Body of pancreas (tissue), 4 donors: ENCODE measurements around the gene GMPR. TPM values are rescaled to one million over a fixed set of nuclear protein-coding genes. Genes with fewer than 3 reads are reported as not detected.

Source experiments
- ATAC-seq: fragments of 150-250 bp; one replicate; pipeline ENCODE4 v1.9.1; 2016
- DNase-seq, 4 donors: peaks; one replicate each; pipeline ENCODE4 v3.0.0-alpha.2; 2019
- H3K27ac ChIP-seq, 4 donors: fragments of 200-600 bp; sonication (generic); 1 replicate in 3 of 4; 2 replicates in 1 of 4; pipeline versions ENCODE4 v1.5.1 to v1.6.1; 2016 to 2019; ENCODE audit warnings: mild to moderate bottlenecking in 1 of 4, mixed read lengths in 1 of 4, moderate library complexity in 1 of 4
- H3K27me3 ChIP-seq, 2 donors: fragments of 200-600 bp; sonication (generic); one replicate each; pipeline ENCODE4 v1.6.0; 2016; ENCODE audit warnings: mild to moderate bottlenecking in 1 of 2
- H3K36me3 ChIP-seq, 2 donors: fragments of 200-600 bp; sonication (generic); replicated peaks in 1 of 2; 2 replicates each; pipeline ENCODE4 v1.5.1; 2016; ENCODE audit warnings: low read depth in 2 of 2; ENCODE audit not compliant: insufficient read depth in 1 of 2
- H3K4me1 ChIP-seq: fragments of 200-600 bp; sonication (generic); one replicate; pipeline ENCODE4 v1.6.0; 2016
- H3K4me3 ChIP-seq, 2 donors: fragments of 200-600 bp; sonication (generic); 1 replicate in 1 of 2; 2 replicates in 1 of 2; pipeline ENCODE4 v1.5.1; 2016 to 2019
- H3K9me3 ChIP-seq, 3 donors: fragments of 200-600 bp; sonication (generic); 1 replicate in 2 of 3; 2 replicates in 1 of 3; pipeline ENCODE4 v1.5.1; 2016
- POLR2A ChIP-seq, 3 donors: fragments of 450-650 bp; IDR thresholded peaks; one replicate each; pipeline ENCODE4 v1.6.1; 2016; ENCODE audit warnings: antibody characterized with exemption in 3 of 3, mild to moderate bottlenecking in 2 of 3
- WGBS, 2 donors: methylation state at CpG; one replicate each; pipeline ENCODE4 v1.1.5; 2017; 5-methylcytosine and 5-hydroxymethylcytosine counted together
- intact Hi-C: fragments of 100-400 bp; cut with DNase I; formaldehyde crosslinking; loops from one replicate; pipeline ENCODE4 v1.15.1; 2023
- total RNA-seq, 2 donors: library from RNA; depleted of rRNA; stranded (reverse); fragments of >200 nt; gene quantifications; one replicate each; pipeline ENCODE4 v1.1.0, GENCODE V29; 2016
- TF ChIP-seq, protein P1 (sequence below), 7 experiments: fragments of 450-650 bp in 4 of 7; fragments of 200-600 bp in 3 of 7; sonication (generic) in 3 of 7; IDR thresholded peaks; one replicate each; pipeline ENCODE4 v1.5.1; 2016 to 2019; ENCODE audit warnings: antibody characterized with exemption in 7 of 7

Gene GMPR
- total RNA-seq, 2 donors from 2014 or later = 7.9 to 14.0 TPM

- WGBS, 2 donors = 1 to 4% methylated on average over 7 of the region's 7 CpGs
- intact Hi-C loops = loop anchor here (10.0 kb wide), 1 partner anchor 173 kb away; no protein-coding TSS in a partner anchor
- H3K9me3 ChIP-seq = no peaks in the 10 kb centered on the region
Measured at GRCh38 chr6:16332175-16332542, 93.8 kb downstream of the GMPR start.

DNA sequence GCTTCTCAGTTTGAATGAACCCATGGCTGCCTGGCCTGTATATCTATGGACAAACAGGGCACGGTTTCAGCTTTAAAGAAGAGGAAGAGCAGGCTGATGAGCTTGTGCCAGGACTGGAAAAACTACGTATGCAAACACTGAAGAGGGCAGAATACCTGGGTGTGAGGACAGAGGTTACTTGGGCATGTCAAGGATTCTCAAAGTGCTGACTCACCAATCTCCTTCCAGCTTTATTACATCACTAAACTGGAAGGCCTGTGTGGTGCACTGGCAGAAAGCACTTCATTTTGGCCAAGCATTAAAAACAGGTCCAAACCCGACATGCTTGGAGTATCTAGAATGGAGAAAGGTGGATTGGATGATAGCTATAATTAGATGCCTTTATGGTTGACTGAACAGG, 95.2 kb downstream of the GMPR start:
- Histone ChIP-seq H3K36me3 (no peaks in the 10 kb centered on the region), H3K27ac (no peak overlapping the region), H3K9me3 (no peaks in the 10 kb centered on the region), H3K4me1 (peaks cover 14% of the 10 kb centered on the region), H3K27me3 (no peaks in the 10 kb centered on the region), H3K4me3 (no peak overlapping the region)
- TF ChIP-seq, protein P1, sequence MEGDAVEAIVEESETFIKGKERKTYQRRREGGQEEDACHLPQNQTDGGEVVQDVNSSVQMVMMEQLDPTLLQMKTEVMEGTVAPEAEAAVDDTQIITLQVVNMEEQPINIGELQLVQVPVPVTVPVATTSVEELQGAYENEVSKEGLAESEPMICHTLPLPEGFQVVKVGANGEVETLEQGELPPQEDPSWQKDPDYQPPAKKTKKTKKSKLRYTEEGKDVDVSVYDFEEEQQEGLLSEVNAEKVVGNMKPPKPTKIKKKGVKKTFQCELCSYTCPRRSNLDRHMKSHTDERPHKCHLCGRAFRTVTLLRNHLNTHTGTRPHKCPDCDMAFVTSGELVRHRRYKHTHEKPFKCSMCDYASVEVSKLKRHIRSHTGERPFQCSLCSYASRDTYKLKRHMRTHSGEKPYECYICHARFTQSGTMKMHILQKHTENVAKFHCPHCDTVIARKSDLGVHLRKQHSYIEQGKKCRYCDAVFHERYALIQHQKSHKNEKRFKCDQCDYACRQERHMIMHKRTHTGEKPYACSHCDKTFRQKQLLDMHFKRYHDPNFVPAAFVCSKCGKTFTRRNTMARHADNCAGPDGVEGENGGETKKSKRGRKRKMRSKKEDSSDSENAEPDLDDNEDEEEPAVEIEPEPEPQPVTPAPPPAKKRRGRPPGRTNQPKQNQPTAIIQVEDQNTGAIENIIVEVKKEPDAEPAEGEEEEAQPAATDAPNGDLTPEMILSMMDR (IDR thresholded peaks at IDR 0.05) = no peak
- TF ChIP-seq POLR2A (IDR thresholded peaks at IDR 0.05) = no peak
- intact Hi-C loops = loop anchor here (10.0 kb wide), 1 partner anchor 171 kb away; no protein-coding TSS in a partner anchor
- 73 to 84% methylated on average over 3 of the region's 3 CpGs for WGBS, 2 donors
- ATAC-seq = no peak
- DNase-seq = no peak

More at GRCh38 chr6:16332175-16332542, 93.8 kb downstream of the GMPR start:
- H3K4me3 ChIP-seq = no peak overlapping the region
- H3K27ac ChIP-seq = no peak overlapping the region
- peaks cover 9% of the 10 kb centered on the region for H3K4me1 ChIP-seq
- ATAC-seq (peak; percentile 88), DNase-seq (peak; percentile 77 to 84 (median 82))
- peaks cover 0 to 3% of the 10 kb centered on the region in 2 donors for H3K36me3 ChIP-seq
- no peaks in the 10 kb centered on the region for H3K27me3 ChIP-seq
- TF ChIP-seq, protein P1 (IDR thresholded peaks at IDR 0.05) = peak; percentile 77 to 93 (median 87)
- no peak for TF ChIP-seq POLR2A (IDR thresholded peaks at IDR 0.05)

- intact Hi-C loops = loop anchor here (5.0 to 10.0 kb wide), 2 partner anchors 170 to 423 kb away; no protein-coding TSS in a partner anchor
- peaks cover 14% of the 10 kb centered on the region for H3K4me1 ChIP-seq
- H3K4me3 ChIP-seq = no peak overlapping the region
- no peaks in the 10 kb centered on the region for H3K27me3 ChIP-seq
- no peaks in the 10 kb centered on the region for H3K9me3 ChIP-seq
- WGBS, 2 donors = 75 to 76% methylated on average over 3 of the region's 3 CpGs
- peak in 3 of 4 donors; percentile 28 to 72 (median 39) for DNase-seq
- TF ChIP-seq POLR2A (IDR thresholded peaks at IDR 0.05) = no peak
- TF ChIP-seq, protein P1 (IDR thresholded peaks at IDR 0.05) = no peak
- no peaks in the 10 kb centered on the region for H3K36me3 ChIP-seq
- ATAC-seq = no peak
- no peak overlapping the region for H3K27ac ChIP-seq
Measured at GRCh38 chr6:16334671-16335070, 96.3 kb downstream of the GMPR start.

GRCh38 chr6:16335176-16335575, 96.8 kb downstream of the GMPR start:
- DNase-seq = no peak
- Histone ChIP-seq H3K4me3 (no peak overlapping the region), H3K36me3 (no peaks in the 10 kb centered on the region), H3K4me1 (peaks cover 14% of the 10 kb centered on the region), H3K27me3 (no peaks in the 10 kb centered on the region), H3K9me3 (no peaks in the 10 kb centered on the region), H3K27ac (no peak overlapping the region)
- 91 to 93% methylated on average over 10 of the region's 10 CpGs for WGBS, 2 donors
- intact Hi-C loops = loop anchor here (5.0 to 10.0 kb wide), 2 partner anchors 170 to 422 kb away; no protein-coding TSS in a partner anchor
- TF ChIP-seq POLR2A (IDR thresholded peaks at IDR 0.05) = no peak
- TF ChIP-seq, protein P1 (IDR thresholded peaks at IDR 0.05) = no peak
- ATAC-seq = no peak
